Measurements from ENCODE around the gene STX1A.

- TF ChIP-seq CTCF (IDR thresholded peaks at IDR 0.05): no peak
- TF ChIP-seq POLR2A (IDR thresholded peaks at IDR 0.05): no peak
Measured at GRCh38 chr7:73726083-73726466, 6.6 kb upstream of the STX1A start.
